Upper lobe of right lung (tissue), 1 donor: ENCODE data around the gene NSUN2. TPM values are rescaled to one million over a fixed set of nuclear protein-coding genes. Genes with fewer than 3 reads are reported as not detected.

Experiments used
- ATAC-seq: fragments of 200-7000 bp; cut with Tn5 transposase; one replicate; pipeline ENCODE4 v1.9.1; 2020; ENCODE audit warnings: mild to moderate bottlenecking, moderate library complexity
- DNase-seq: peaks from one replicate; pipeline ENCODE4 v3.0.0-alpha.2; 2020
- H3K27ac ChIP-seq: fragments of 200-600 bp; one replicate; pipeline ENCODE4 v1.8.0; 2022
- H3K27me3 ChIP-seq: fragments of 200-600 bp; one replicate; pipeline ENCODE4 v1.8.0; 2022; ENCODE audit warnings: mild to moderate bottlenecking
- H3K36me3 ChIP-seq: fragments of 200-600 bp; one replicate; pipeline ENCODE4 v1.8.0; 2022
- H3K4me1 ChIP-seq: fragments of 200-600 bp; one replicate; pipeline ENCODE4 v1.8.0; 2022
- H3K4me3 ChIP-seq: fragments of 200-600 bp; one replicate; pipeline ENCODE4 v1.8.0; 2022; ENCODE audit warnings: mild to moderate bottlenecking
- H3K9me3 ChIP-seq: fragments of 200-600 bp; one replicate; pipeline ENCODE4 v1.8.0; 2022
- CTCF ChIP-seq: fragments of 200-600 bp; IDR thresholded peaks from one replicate; pipeline ENCODE4 v1.8.0; 2022; ENCODE audit warnings: antibody characterized with exemption
- intact Hi-C: fragments of 100-400 bp; cut with DNase I; formaldehyde crosslinking; loops from one replicate; pipeline ENCODE4 v1.11.0; 2022
- total RNA-seq: library from RNA; stranded (reverse); fragmentation: NEBNext Ultra II Directional; extraction: Animal tissue kit (Norgen Biotek cat#: 25700); gene quantifications from one replicate; pipeline ENCODE4 v1.2.1, GENCODE V29; 2021
- donor health status: DM: no; HTN: yes; CAD: no; lungs with severe emphysema.

The NSUN2 gene
- total RNA-seq, 1 donor from 2014 or later, result 46.4 TPM

DNA sequence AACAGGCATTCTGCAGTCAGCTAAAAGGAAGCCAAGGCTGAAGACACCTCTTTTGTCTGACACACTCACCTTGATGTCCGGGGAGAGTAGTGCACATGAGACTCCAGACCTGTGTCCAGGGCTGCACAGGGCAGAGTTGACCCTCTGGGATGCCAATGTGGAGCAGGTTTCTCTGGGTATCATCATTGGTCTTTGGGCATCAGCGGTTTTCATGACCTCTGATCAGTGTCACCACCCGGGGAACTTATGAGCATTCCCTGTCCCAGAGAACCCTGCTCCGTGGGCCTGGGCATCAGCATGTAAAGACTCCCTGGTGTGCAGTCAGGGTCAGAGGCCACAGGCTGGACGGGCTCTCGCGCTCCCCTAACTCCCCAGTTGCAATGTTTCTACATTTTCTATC is 80.2 kb downstream of the NSUN2 start:
- ATAC-seq, result no peak
- intact Hi-C loops, result no loop called here
- Histone ChIP-seq H3K27ac (no peak overlapping the region), H3K27me3 (peaks cover 11% of the 10 kb centered on the region), H3K9me3 (no peaks in the 10 kb centered on the region), H3K4me3 (no peak overlapping the region), H3K4me1 (no peaks in the 10 kb centered on the region), H3K36me3 (no peaks in the 10 kb centered on the region)
- TF ChIP-seq CTCF, result no peak
- no peak for DNase-seq

DNA sequence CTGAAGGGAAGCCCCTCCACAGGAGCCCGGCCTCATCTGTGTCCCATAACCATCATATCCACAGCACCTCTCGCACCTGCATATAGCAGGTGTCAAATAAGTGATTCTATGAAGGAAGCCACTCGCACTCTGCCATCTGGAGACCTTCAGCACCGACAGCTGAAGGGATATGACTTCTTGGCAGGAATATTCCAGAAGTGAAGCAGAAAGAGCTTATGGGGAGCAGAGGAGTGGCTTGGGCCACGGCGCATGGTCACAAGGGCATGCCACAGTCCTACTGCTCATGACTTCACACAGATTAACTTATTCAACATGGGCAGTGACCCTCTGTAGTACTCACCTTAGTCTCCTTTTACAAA is 80.9 kb downstream of the NSUN2 start:
- ATAC-seq (no peak), DNase-seq (no peak)
- Histone ChIP-seq H3K9me3 (no peaks in the 10 kb centered on the region), H3K27me3 (peaks cover 11% of the 10 kb centered on the region), H3K4me3 (no peak overlapping the region), H3K36me3 (no peaks in the 10 kb centered on the region), H3K27ac (no peak overlapping the region), H3K4me1 (no peaks in the 10 kb centered on the region)
- intact Hi-C loops, result no loop called here
- no peak for TF ChIP-seq CTCF

- H3K9me3 ChIP-seq, result no peaks in the 10 kb centered on the region
- intact Hi-C loops, result no loop called here
- H3K27me3 ChIP-seq, result peaks cover 11% of the 10 kb centered on the region
- no peak overlapping the region for H3K27ac ChIP-seq
- H3K36me3 ChIP-seq, result no peaks in the 10 kb centered on the region
- no peak for TF ChIP-seq CTCF
- no peaks in the 10 kb centered on the region for H3K4me1 ChIP-seq
- no peak overlapping the region for H3K4me3 ChIP-seq
- DNase-seq, result no peak
- no peak for ATAC-seq
Observed at GRCh38 chr5:6551287-6551954, 81.4 kb downstream of the NSUN2 start.

- H3K27me3 ChIP-seq, result peaks cover 8% of the 10 kb centered on the region
- no peaks in the 10 kb centered on the region for H3K4me1 ChIP-seq
- no peak overlapping the region for H3K27ac ChIP-seq
- no peaks in the 10 kb centered on the region for H3K9me3 ChIP-seq
- no peak for DNase-seq
- intact Hi-C loops, result no loop called here
- no peaks in the 10 kb centered on the region for H3K36me3 ChIP-seq
- TF ChIP-seq CTCF, result no peak
- no peak for ATAC-seq
- no peak overlapping the region for H3K4me3 ChIP-seq
Observed at GRCh38 chr5:6550628-6551027, 82.2 kb downstream of the NSUN2 start.

Other genes with a start within 250 kb of the NSUN2 start
- gene UBE2QL1, start 184.2 kb downstream of the NSUN2 start, total RNA-seq, result not detected
- 8.0 TPM for gene SRD5A1, start 396 bp upstream of the NSUN2 start, total RNA-seq
- gene TENT4A, start 80.4 kb upstream of the NSUN2 start, total RNA-seq, result 19.9 TPM